ENCODE data around the gene SKIL. TPM values are rescaled to one million over a fixed set of nuclear protein-coding genes. Genes with fewer than 3 reads are reported as not detected.

The SKIL gene
- total and polyA plus RNA-seq, 11 donors, result 6.6 to 33.6 (median 24.0) TPM

DNA sequence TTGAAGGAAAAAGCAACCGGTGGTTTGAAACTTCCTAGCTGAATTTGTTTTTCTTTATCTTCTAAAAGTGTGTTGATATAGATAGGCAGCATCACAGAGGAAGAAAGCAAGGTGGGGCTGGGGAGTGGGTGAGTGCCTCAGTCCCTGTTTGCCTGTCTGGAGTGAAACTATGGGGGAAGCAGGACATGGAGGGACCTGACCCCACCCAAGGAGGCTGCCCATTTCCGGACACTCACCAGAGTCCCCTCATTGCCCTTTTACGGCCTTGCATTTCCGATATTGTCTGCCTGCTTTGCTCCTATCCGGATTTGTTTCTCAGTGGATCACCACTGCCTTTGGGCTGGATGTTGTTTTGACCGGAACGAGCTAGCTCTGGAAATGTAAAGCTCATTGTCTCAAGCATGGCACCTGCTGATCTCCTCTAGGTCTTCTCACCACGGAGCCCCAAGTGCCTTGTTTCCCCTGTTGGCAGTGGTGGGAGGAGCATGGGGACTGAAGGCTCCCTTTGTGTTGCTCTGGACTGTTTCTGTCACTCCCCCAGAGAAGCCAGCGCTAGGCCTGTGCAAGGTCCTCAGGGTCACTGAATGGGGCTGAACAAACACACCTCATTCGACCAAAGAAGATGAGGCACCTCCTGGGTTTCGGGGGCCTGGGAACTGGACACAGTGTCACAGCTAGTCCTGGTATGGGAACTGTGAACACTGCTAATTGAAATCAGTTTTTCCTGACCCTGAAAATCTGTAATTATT, 68.2 kb downstream of the SKIL start:
- Histone ChIP-seq H3K4me1 (peaks cover 0 to 13% (median under 1%) of the 10 kb centered on the region in 12 donors), H3K27me3 (peaks cover 0 to 1% (median 0%) of the 10 kb centered on the region in 9 donors), H3K36me3 (no peaks in the 10 kb centered on the region), H3K27ac (peak overlapping the region in 1 of 12 donors; percentile 17), H3K4me3 (no peak overlapping the region), H3K9me3 (no peaks in the 10 kb centered on the region)
- intact Hi-C loops (cut with DNase I), result loop anchor here in 1 of 10 donors (5.0 kb wide), 1 partner anchor 382 kb away; no protein-coding TSS in a partner anchor
- WGBS, 4 donors, result 57 to 66% (median 65%) methylated on average over 11 of the region's 11 CpGs
- no peak for DNase-seq
- TF ChIP-seq CTCF (IDR thresholded peaks at IDR 0.05) (no peak), POLR2A (IDR thresholded peaks at IDR 0.05) (no peak)
- ATAC-seq, result no peak

DNA sequence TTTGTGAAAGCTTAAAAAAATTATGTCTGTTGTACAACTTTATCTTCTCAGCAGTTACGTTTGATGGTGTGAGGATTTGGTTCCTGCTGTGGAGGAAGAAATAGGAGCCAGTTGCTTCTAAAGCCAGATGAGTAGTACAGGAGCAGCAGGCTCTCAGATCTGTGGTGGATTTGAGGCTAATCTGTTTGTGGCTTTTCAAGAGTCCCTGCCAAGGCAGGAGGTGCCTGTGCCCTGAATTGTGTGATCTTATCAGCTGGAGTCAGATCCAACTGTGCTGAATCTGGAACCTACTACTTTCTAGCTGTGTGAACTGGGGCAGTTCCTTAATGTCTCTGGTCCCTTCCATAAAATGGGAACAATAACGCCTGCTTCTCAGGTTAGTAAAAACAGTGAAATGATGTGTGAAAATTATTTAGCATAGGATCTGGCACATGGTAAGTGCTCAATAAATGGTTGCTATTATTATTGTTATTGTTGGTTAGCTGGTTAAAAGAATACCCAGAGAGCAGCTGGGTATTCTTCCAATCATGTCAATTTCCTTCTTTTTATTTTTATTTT, 68.8 kb downstream of the SKIL start:
- intact Hi-C loops (cut with DNase I), result loop anchor here in 1 of 10 donors (5.0 kb wide), 1 partner anchor 381 kb away; no protein-coding TSS in a partner anchor
- Histone ChIP-seq H3K36me3 (no peaks in the 10 kb centered on the region), H3K4me1 (peaks cover 0 to 6% (median 0%) of the 10 kb centered on the region in 12 donors), H3K4me3 (no peak overlapping the region), H3K27ac (no peak overlapping the region), H3K27me3 (no peaks in the 10 kb centered on the region), H3K9me3 (no peaks in the 10 kb centered on the region)
- ATAC-seq (no peak), DNase-seq (no peak)
- WGBS, 4 donors, result 64 to 87% (median 78%) methylated on average over 2 of the region's 2 CpGs
- TF ChIP-seq CTCF (IDR thresholded peaks at IDR 0.05) (no peak), POLR2A (IDR thresholded peaks at IDR 0.05) (no peak)

DNA sequence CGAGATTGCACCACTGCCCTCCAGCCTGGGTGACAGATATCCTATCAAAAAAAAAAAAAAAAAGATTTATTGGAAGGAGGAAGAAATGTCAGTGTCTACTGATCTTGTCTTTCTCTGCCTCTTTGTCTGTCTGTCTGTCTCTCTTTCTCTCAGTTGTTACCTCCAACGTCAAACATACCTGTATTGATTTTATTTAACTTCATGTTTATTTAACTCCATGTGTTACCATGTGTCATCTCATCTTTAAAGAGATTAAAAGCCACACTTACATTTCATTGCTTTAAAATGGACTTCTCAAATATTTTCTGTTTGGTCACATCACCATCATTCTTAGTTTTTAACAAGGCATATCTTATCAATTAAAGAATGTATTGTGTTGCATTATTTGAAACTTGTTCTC, 70.6 kb downstream of the SKIL start:
- Histone ChIP-seq H3K4me1 (no peaks in the 10 kb centered on the region), H3K27me3 (no peaks in the 10 kb centered on the region), H3K36me3 (no peaks in the 10 kb centered on the region), H3K9me3 (no peaks in the 10 kb centered on the region), H3K27ac (no peak overlapping the region), H3K4me3 (no peak overlapping the region)
- DNase-seq (no peak), ATAC-seq (no peak)
- TF ChIP-seq CTCF (IDR thresholded peaks at IDR 0.05), result no peak
- TF ChIP-seq POLR2A (IDR thresholded peaks at IDR 0.05), result no peak
- intact Hi-C loops (cut with DNase I), result loop anchor here in 1 of 10 donors (5.0 kb wide), 1 partner anchor 379 kb away; no protein-coding TSS in a partner anchor
- 82 to 90% (median 89%) methylated on average over 2 of the region's 2 CpGs for WGBS, 4 donors

DNA sequence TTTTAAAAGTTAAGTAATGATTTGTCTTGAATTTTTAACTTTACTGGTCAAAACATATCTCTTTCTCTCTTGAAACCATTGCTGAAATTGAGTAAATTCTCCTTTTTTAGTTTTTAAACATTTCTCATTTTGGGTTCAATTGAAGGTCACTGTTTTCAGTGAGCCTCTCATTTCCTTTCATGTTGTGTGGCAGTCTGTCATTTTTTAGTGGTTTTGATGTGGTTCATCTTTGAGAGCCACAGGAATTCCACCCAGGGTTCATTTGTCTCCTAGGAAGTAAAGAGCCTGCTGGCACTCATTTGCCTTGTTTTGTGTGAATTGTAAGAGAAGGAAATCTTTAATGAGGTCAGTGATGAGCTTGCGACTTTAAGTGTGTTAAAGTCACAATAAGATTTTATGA, 71.5 kb downstream of the SKIL start:
- no peak overlapping the region for H3K27ac ChIP-seq
- intact Hi-C loops (cut with DNase I), result loop anchor here in 1 of 10 donors (5.0 kb wide), 1 partner anchor 378 kb away; no protein-coding TSS in a partner anchor
- no peaks in the 10 kb centered on the region for H3K4me1 ChIP-seq
- ATAC-seq (no peak), DNase-seq (no peak)
- TF ChIP-seq CTCF (IDR thresholded peaks at IDR 0.05) (no peak), POLR2A (IDR thresholded peaks at IDR 0.05) (no peak)
- WGBS, 4 donors, result 86 to 96% (median 91%) methylated on average over 1 of the region's 1 CpG
- no peak overlapping the region for H3K4me3 ChIP-seq
- peaks cover 0 to 3% (median 0%) of the 10 kb centered on the region in 9 donors for H3K36me3 ChIP-seq
- no peaks in the 10 kb centered on the region for H3K9me3 ChIP-seq
- no peaks in the 10 kb centered on the region for H3K27me3 ChIP-seq

All from heart left ventricle (tissue), 16 donors.